GM19099 (cell line): ENCODE data around the gene DGCR8.

Source experiments
- POLR2A ChIP-seq: IDR thresholded peaks from 3 replicates; pipeline ENCODE4 v1.6.1; 2011; ENCODE audit warnings: low read depth; ENCODE audit not compliant: insufficient read length; ENCODE audit errors: extremely low read depth

DGCR8 gene

GRCh38 chr22:20156042-20156389, 76.0 kb downstream of the DGCR8 start:
- no peak for TF ChIP-seq POLR2A

- no peak for TF ChIP-seq POLR2A
Measured at GRCh38 chr22:20156611-20157429, 76.8 kb downstream of the DGCR8 start.

- no peak for TF ChIP-seq POLR2A
Measured at GRCh38 chr22:20157430-20158183, 77.6 kb downstream of the DGCR8 start.

GRCh38 chr22:20158391-20159036, 78.5 kb downstream of the DGCR8 start:
- no peak for TF ChIP-seq POLR2A

GRCh38 chr22:20159076-20159475, 79.0 kb downstream of the DGCR8 start:
- no peak for TF ChIP-seq POLR2A

- no peak for TF ChIP-seq POLR2A
Measured at GRCh38 chr22:20160041-20160440, 80.0 kb downstream of the DGCR8 start.
